IPS DF 6.9 (cell line): ENCODE measurements around the gene ARAF.

ENCODE experiments used
- DNase-seq: peaks from one replicate; pipeline ENCODE4 v3.0.0-alpha.2; 2013; ENCODE audit warnings: low read depth, low spot score
- H3K27ac ChIP-seq: one replicate; pipeline ENCODE4 v1.5.1; 2013; ENCODE audit warnings: low read length, control low read depth
- H3K27me3 ChIP-seq: 2 replicates; pipeline ENCODE4 v1.6.1; 2013; ENCODE audit warnings: mild to moderate bottlenecking, low read length; ENCODE audit not compliant: control insufficient read depth, insufficient read depth
- H3K36me3 ChIP-seq: 2 replicates; pipeline ENCODE4 v1.6.1; 2013; ENCODE audit warnings: low read length; ENCODE audit not compliant: control insufficient read depth, insufficient read depth
- H3K4me1 ChIP-seq: 2 replicates; pipeline ENCODE4 v1.6.1; 2013; ENCODE audit warnings: low read length; ENCODE audit not compliant: control insufficient read depth, insufficient read depth
- H3K4me3 ChIP-seq: 2 replicates; pipeline ENCODE4 v1.5.1; 2013; ENCODE audit warnings: mild to moderate bottlenecking, low read length
- H3K9me3 ChIP-seq: 2 replicates; pipeline ENCODE4 v1.6.1; 2013; ENCODE audit warnings: low read length, inconsistent platforms; ENCODE audit not compliant: control insufficient read depth, insufficient read depth
- WGBS: extraction: QIAGEN DNeasy Blood & Tissue Kit; methylation state at CpG from one replicate; pipeline ENCODE4 v1.1.7; 2013; ENCODE audit warnings: mixed read lengths, missing lambda C conversion rate; ENCODE audit not compliant: insufficient read length, insufficient coverage; 5-methylcytosine and 5-hydroxymethylcytosine counted together

The ARAF gene

DNA sequence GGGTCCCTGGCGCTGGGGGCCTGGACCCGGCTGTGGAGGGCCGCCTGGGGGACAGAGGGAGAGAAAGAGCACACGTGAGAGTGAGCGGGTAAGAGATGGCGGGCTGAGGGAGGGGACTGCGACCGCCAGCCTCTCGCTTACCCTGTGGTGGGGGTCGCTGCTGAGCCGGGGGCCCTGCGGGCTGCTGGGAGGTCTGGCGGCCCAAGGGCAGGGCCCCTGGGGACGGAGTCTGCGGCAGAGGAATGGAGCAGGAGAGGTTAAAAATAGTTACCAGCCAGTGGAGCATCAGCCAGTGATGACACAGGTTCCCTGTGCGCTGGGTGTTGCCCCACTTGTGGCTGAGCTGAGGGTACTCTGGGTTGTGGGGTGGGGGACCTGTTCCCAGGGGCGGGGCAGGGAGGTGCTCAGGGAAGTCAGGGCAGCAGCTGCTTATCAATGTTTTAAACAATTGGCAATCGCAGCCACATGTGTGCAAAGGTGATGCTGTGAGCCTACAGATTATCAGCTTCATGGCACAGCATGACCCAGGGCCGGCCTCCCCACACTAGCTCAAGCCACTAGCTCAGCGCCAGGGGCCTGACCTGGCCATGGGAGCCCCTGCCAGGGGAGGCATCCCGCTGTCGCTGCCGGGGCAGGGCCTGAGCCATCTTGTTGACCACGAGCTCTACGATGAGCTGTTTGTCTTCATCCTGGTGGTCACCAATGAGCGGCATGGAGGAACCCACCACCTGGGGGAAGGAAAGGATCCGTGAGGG, 13.7 kb downstream of the ARAF start:
- Histone ChIP-seq H3K27me3 (no peaks in the 10 kb centered on the region), H3K4me3 (peak overlapping the region; percentile 49; the same call in 1 of the 2 replicates), H3K36me3 (no peaks in the 10 kb centered on the region; the same call in 1 of the 2 replicates), H3K4me1 (peaks cover 7% of the 10 kb centered on the region), H3K27ac (no peak overlapping the region), H3K9me3 (no peaks in the 10 kb centered on the region)
- no peak for DNase-seq
- no CpG with 5 or more reads among the region's 27 CpGs for WGBS

DNA sequence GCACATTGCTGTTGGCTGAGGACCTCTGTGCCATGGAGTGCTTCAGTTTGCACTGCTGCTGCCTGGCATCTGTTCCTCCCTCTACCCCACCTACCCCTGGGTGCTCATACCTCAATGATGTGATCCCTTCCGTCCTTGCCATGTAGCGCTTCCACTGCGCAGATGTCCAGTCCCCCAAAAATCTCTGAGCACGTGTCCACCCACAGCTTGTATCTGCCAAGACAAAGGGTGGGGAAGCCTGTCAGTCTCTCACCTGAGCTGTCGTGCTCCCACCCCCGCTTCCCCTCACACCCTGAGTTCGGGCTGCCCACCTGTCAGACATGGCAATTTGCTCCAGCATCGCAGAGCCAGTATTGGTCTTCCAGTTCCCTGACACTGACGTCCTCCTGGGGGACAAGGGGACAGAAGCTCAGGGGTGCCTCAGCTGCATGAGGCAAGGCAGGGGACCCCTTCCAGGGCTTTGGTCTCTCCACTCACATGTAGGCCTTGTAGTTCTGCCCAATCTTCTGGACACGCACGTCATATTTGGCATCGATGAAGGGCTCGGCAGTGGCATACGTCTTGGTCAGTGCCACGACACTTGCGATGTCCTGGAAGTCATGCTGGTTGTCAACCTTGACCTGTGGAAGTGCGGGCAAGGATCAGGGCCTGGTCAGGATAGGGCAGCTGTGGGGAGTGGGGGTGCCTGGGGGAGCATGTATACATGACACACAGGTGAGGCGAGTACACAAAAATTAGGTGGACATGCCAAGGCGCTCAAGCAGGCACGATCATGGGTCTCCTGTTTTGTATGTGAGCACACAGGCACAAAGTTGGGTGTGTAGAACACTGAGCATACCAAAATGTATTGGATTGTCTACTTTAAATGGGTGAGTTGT, 15.3 kb downstream of the ARAF start:
- peaks cover 7% of the 10 kb centered on the region for H3K4me1 ChIP-seq
- H3K27ac ChIP-seq = no peak overlapping the region
- no peaks in the 10 kb centered on the region for H3K27me3 ChIP-seq
- no peak for DNase-seq
- H3K36me3 ChIP-seq = no peaks in the 10 kb centered on the region; the same call in 1 of the 2 replicates
- H3K9me3 ChIP-seq = no peaks in the 10 kb centered on the region
- no CpG with 5 or more reads among the region's 20 CpGs for WGBS
- H3K4me3 ChIP-seq = no peak overlapping the region

- no peaks in the 10 kb centered on the region for H3K9me3 ChIP-seq
- H3K27me3 ChIP-seq = no peaks in the 10 kb centered on the region
- no peaks in the 10 kb centered on the region for H3K36me3 ChIP-seq
- no peak overlapping the region for H3K27ac ChIP-seq
- WGBS = no CpG with 5 or more reads among the region's 9 CpGs
- H3K4me1 ChIP-seq = peaks cover 7% of the 10 kb centered on the region
- H3K4me3 ChIP-seq = no peak overlapping the region
- DNase-seq = no peak
Measured at GRCh38 chrX:47577424-47577823, 16.4 kb downstream of the ARAF start.

DNA sequence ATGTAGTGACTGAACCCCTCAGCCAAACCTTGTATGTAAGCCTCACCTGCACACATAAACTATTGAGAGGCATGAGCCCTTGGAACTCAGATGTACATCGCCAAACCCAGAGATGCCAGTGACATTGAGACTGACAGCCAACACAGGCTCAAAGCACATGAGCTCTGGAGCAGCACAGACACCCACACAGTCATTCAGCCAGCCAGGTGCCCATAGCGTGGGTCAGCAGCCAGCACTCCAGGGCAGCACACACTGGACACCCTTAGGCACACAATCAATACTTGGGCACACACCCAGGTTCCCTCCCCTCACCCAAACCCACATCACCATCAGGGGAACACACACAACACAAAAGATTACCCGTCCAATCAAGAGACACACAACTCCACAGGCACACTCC, 16.9 kb downstream of the ARAF start:
- no peak overlapping the region for H3K27ac ChIP-seq
- no peaks in the 10 kb centered on the region for H3K27me3 ChIP-seq
- no peaks in the 10 kb centered on the region for H3K9me3 ChIP-seq
- no peak for DNase-seq
- H3K4me3 ChIP-seq = no peak overlapping the region
- no peaks in the 10 kb centered on the region for H3K36me3 ChIP-seq
- H3K4me1 ChIP-seq = peaks cover 5% of the 10 kb centered on the region
- WGBS = no CpG with 5 or more reads among the region's 3 CpGs

DNA sequence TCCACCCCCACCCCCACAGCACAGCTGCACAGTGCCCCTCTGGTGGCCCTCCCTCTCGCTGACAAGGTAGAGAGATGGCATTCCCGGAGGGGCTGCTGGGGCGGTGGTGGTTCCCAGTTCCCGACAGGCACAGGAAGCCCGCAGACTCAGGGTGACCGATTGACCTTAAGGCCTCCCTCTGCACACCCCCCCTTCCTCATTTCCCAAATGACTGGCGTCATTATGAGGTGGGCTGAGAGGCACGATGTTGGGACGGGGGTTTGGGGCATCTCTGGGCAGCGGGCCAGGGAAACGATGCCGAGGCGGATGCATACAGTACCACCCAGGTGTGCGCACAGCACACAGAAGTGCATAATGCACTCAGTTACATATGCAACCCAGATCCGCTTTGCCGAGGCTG, 17.7 kb downstream of the ARAF start:
- Histone ChIP-seq H3K36me3 (no peaks in the 10 kb centered on the region), H3K27me3 (no peaks in the 10 kb centered on the region), H3K9me3 (no peaks in the 10 kb centered on the region), H3K4me3 (no peak overlapping the region), H3K27ac (no peak overlapping the region), H3K4me1 (peaks cover 4% of the 10 kb centered on the region)
- DNase-seq = no peak
- no CpG with 5 or more reads among the region's 16 CpGs for WGBS

GRCh38 chrX:47579537-47579936, 18.5 kb downstream of the ARAF start:
- Histone ChIP-seq H3K9me3 (no peaks in the 10 kb centered on the region), H3K4me1 (peaks cover 4% of the 10 kb centered on the region), H3K27ac (no peak overlapping the region), H3K27me3 (no peaks in the 10 kb centered on the region), H3K36me3 (no peaks in the 10 kb centered on the region), H3K4me3 (no peak overlapping the region)
- WGBS = no CpG with 5 or more reads among the region's 9 CpGs
- DNase-seq = no peak

GRCh38 chrX:47581731-47582647, 21.0 kb downstream of the ARAF start, which contains the start of gene TIMP1:
TIMP1 (plus strand) TSS chrX:47582436; CDS start chrX:47583416, 980 bp downstream.
- Histone ChIP-seq H3K9me3 (no peaks in the 10 kb centered on the region), H3K36me3 (no peaks in the 10 kb centered on the region), H3K4me3 (peak within 1 kb of the TSS; percentile 29; the same call in 1 of the 2 replicates), H3K4me1 (peaks cover 1% of the 10 kb centered on the region; the same call in 1 of the 2 replicates), H3K27me3 (no peaks in the 10 kb centered on the region), H3K27ac (no peak within 1 kb of the TSS)
- no CpG with 5 or more reads among the region's 28 CpGs for WGBS
- no peak for DNase-seq

DNA sequence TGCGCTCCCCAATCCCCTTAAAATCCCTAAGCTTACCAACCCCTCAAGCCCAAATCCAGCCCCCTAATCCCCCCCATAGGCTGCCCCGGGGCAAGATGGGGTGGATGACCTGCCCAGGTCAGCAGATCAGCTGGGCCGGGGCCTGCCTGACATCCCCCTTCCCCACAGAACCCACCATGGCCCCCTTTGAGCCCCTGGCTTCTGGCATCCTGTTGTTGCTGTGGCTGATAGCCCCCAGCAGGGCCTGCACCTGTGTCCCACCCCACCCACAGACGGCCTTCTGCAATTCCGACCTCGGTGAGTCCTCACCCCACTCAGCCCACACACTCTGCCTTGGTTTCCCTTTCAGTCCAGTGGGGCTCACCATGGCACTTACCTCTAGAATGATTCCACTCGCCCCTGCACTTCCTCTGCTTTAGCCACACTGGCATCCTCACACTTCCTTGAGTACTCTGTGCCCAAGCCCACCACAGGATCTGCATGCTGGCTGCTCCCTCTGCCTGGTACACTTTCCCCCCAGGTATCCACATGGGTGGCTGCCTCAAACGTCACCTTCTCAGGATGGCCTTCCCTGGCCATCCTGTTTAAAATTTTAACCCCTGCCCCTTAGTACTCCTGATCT, 22.3 kb downstream of the ARAF start:
- WGBS = 100% methylated on average over 1 of the region's 8 CpGs
- no peak overlapping the region for H3K4me3 ChIP-seq
- H3K4me1 ChIP-seq = peaks cover 1% of the 10 kb centered on the region; the same call in 1 of the 2 replicates
- no peaks in the 10 kb centered on the region for H3K27me3 ChIP-seq
- H3K9me3 ChIP-seq = no peaks in the 10 kb centered on the region
- DNase-seq = no peak
- H3K36me3 ChIP-seq = no peaks in the 10 kb centered on the region
- no peak overlapping the region for H3K27ac ChIP-seq

- WGBS = no CpG with 5 or more reads among the region's 6 CpGs
- no peak overlapping the region for H3K4me3 ChIP-seq
Measured at GRCh38 chrX:47584714-47585113, 23.7 kb downstream of the ARAF start.

More at GRCh38 chrX:47584714-47585113, 23.7 kb downstream of the ARAF start:
- Histone ChIP-seq H3K36me3 (no peaks in the 10 kb centered on the region), H3K4me1 (no peaks in the 10 kb centered on the region), H3K9me3 (no peaks in the 10 kb centered on the region), H3K27ac (no peak overlapping the region), H3K27me3 (no peaks in the 10 kb centered on the region)
- no peak for DNase-seq
